Activated T-cell treated with anti-CD3 and anti-CD28 coated beads for 4 hours (primary cell): Measurements from ENCODE around the gene HOXC12.

Experiments
- DNase-seq: peaks from one replicate; pipeline ENCODE4 v3.0.0-alpha.2; 2020

Gene HOXC12

DNA sequence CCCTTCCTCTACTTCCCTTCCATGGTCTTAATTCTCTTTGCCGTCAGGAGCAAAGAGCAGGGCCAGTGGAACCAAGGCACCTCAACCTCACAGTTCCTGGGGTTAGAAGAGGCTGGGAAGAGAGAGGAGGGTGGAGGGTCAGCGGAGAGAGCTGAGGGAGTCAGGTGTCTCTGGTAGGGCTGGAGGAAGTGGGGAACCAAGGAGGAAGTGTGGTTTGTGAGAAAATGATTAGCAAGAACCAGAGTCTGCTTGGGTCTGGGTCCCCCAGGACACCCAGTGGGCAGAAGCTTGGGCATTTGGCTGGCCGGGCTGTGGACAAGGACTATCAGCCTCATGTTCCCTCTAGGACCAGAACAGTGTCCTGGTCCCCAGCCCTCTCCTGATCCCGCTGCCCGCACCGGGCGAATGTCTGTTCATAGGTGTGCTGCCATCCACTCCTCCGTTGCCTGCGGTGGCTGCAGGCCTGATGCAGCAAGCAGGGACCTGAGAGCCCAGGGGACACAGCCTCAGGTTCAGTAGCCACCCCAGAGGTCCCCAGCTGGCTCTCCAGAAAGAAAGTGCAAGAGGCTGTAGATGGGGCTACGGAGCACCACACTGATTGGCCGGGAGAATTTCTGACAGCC, 2.3 kb downstream of the HOXC12 start:
- no peak for DNase-seq

DNA sequence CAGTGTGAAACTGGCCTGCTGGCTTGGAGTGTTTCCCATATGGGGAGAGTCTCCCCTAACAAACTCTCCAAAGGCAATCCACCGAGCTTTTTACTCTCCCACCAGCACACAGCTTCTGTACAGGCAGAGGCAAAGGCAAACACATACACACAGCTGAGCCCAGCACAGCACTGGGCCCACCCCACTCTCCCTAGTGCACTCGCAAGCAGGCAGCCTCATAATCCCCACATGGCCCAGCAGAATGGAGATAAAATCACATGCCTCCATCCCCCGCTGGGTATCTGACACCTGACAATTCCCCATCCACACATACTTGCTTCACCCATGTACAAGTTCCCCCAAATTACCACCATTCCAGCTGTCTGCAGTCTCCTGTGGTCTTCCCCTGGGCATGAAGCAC, 3.4 kb downstream of the HOXC12 start:
- DNase-seq = no peak

DNA sequence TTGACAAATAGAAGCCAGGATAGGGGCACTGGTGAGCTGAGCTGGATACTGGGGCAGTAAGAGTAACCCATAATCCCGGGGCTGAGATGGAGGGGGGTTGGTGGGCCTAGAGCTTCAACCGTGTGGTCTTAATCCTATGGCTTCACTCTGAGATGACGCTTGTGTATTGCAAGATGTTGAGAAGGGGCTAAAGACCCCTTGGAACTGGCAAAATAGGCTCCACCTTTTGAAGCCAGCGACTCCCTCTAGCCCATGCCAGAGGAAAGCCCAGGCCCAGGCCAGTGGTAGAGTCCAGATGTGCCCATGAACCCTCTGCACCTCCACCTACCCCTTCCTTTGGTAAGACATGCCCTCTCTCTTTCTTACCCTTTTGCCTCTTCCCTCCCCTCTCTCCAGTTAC, 4.6 kb downstream of the HOXC12 start:
- no peak for DNase-seq

DNA sequence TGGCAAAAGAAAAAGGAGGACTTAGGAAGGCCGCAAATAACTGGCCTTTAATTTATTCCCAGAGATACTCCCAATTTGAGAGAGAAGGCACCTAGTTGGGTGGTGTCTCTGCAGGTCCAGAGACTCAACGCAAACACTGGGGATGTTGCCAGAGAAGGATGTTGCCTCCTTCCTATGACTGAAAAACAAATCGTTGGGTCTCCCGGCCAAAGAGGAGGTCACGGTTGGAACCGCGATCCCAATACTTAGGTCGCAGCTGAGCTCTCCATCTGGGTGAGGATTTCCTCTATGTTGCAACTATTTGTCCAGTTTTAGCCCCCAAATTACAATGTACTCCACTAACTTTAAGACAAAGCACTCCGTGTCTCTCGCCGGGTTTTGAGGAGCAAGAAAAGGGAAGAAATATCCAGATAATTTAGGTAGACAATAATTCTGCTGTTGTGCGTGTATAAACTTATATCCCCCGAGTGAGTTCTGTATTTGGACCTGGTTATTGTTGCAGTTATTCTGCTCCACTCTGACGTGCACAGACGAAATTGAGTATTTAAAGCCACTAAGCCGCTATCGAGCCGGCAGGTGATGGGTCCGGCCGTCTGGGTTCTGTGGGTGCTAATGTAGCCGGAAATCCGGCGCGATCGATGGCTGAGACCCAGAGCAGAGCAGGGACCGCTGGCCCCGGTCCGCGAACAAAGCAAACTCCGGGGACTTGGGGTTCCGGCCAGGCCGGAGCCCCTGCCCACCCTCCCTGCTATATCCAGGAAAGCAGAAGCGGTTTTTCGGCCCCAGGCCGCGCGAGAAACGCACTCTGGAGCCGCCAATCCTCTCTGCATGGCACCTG, 5.7 kb downstream of the HOXC12 start:
- DNase-seq = no peak

DNA sequence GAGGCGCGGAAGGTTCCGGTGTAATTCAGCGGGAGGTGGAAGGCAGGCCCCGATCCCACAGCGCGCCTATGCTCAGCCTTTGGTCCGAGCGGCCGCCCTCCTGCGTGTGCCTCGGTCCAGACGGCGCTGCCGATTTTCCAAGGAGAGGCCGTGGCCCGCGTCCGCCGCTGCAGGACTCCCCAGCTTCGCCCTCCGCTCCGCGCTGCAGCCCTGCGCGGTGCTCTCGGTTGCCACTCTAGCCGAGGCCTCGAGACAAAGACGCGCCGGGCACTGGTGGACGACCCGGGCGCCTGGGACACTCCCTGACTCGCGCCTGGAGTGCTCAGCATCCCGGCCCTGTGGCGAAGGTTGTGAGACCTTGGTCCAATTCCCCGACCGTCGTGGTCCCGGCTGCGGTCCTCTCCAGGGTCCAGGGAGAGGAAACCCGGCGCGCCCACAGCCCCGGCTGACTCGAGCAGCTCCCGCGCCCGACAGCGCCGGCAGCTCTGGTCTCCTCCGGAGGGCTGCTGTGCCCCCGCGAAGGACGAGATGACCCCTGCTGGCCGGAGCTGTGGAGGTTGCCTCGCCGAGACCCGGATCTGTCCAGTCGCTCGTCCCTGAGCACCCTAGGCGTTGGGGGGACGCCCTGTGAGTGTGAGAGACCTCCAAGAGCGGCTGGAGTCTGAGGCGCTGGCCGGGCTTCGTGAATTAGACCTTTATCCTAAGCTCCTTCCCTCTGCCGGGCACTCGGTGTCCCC, 6.5 kb downstream of the HOXC12 start:
- DNase-seq = no peak

DNA sequence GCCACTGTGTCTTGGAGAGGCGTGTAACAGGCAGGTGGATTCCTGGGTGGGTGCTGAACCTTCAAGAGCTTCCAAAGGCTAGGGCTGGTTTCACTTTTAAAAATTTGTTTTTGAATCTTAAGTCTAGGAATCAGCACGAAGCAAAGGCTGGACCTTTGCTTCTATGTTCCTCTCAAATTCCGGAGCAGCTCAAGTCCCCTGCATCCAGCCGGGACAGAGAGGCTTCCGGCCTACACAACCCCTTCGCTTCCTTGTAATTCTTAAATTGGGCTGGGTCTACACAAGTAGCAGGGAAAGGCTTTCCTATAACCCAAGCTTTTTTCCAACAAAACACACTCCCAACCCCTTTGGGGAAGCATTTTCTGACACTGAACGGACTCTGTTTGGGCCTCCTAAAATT, 8.3 kb downstream of the HOXC12 start:
- no peak for DNase-seq

DNA sequence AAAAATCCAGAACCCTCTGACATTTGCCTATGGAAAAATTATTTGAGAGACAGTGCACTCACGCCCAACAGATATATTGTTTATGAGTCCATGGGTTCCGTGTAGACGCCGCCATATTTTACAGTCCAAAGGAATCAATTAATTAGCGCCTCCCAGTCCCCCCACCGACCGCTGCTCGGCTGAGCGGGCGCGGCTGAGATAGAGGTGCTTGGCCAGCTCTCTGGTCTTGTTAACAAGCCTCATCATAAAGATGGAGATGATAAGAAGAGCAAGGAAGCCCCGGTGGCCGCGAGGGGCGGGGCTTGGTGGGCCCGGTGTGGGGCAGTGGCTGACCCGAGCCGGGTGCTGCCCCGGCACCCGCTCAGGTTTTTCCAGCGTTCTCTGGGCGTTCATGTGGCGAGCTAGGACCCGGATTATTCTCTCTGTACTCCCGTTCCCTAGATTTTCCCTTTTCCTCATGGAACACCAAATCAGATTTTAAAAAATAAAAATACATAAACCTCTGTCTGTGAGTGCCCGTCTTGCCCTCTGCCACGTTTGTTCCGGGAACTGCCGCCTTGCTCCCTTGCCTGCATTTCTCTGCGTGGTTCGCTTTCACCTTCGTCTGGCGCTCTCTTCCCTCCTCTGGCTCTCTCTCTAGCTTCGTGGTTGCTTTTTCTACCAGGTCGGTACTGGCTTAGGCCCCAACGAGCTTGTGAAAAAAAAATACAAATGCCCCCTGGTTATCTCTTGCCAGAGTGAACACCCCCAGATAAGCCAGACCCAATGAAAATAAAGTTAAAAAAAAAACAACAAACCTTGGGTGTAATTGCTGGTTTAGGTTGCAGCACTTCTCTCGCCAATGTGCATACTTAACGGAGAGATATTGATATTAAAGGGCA, 9.0 kb downstream of the HOXC12 start:
- no peak for DNase-seq

DNA sequence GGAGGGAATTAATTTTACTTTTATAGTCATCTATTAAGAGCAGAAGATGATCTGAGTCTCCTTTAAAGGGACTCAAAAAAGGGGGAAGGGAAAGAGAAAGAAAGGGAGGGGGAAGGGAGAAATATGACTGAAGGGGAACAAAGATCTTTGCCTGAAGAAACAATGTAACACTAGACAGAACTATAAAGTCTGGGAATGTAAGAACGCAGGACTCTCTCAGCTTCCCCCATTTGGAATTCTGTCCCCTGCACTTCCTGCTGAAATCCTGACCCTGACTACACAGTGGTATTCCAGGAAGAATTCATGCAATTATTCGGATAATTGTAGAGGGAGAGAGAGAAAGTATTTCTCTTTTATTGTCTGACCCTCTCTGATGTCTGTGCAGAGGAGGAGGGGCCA, 9.6 kb downstream of the HOXC12 start:
- DNase-seq = no peak

DNA sequence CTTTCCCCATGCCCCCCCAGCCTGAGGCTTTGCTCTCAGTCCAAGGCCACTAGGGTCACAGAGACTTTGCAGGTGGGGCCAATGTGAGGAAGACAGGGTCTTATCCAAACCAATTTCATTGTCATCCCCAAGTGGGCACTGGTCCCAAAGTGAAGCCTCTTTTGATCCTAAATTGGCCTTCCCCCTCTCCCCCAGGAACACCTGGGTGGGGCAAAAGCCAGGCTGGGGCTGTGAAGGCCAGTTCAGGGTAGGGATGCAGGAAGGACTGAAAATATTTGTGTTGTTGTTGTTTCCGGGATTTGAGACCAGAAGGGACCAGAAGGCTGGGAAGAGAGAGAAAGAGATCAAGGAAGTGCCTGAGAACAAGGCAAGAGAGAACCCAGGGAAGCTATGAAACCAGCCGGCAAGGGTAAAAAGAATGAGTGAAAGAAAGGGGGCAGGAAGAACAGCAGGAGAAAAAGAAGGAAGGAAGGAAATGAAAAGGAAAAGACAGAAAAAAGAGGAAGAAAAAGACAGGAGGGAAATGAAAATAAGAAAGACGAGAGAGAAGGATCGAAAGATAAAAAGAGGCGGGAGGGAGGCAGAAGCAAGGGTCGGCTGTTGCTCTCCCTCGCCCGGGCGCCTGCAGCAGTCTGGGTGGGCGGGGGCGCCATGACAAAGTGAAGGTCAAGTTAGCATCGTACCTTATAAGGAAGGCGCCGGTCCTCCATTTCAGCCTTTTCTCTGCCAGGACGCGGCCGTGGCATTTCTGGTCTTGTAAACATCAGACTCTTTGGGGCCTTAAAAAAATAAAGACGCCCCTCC, 10.8 kb downstream of the HOXC12 start:
- DNase-seq = no peak

DNA sequence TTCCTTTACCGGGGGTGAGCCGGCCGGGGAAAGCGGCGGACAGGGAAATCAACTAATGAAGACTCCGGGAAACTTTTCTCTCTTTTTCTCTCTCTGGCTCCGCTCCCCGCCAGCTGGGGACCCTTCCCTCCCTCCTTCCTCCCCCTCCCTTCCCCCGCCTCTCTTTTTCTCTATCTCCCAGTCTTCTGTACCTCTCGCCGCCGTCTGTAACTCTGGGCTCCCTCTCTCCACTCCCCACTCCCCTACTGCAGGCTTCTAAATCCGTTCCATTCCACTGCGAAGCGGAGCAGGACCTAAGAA, 11.3 kb downstream of the HOXC12 start:
- DNase-seq = no peak

DNA sequence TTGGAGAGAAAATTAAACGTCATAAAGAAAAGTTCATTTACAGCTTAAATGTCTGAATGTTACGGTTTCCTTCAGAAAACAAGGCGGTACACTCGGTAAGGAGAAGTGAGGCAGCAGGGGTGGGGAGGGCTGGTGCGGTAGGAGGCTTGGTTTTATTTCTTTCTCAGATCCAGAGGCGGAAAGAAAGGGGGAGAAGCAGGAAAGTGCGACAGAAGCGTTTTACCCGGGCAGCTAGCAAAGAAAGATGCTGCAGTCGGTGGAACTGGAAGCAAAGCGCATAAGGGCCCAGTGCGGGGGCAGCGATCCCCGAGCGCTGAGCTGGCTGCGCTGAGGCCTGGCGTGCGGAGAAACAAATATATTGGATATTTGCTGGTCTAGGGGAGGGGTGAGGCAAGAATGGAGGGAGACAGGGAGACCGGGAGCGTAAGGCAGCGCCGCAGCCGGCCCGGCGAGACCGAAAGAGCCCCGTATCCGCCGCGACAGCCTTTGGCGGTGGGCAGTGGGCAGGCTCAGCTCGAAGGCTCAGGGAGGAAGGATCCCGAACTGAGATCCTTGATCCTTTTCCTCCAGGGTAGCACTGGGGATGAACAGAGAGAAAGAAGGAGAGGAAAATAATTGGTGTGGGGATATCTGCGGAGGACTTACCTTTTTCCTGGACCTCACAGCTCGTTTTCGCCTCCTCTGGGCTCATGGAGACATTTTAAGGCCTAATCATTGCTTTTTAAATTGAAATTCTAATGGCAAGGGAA, 11.9 kb downstream of the HOXC12 start:
- DNase-seq = no peak

DNA sequence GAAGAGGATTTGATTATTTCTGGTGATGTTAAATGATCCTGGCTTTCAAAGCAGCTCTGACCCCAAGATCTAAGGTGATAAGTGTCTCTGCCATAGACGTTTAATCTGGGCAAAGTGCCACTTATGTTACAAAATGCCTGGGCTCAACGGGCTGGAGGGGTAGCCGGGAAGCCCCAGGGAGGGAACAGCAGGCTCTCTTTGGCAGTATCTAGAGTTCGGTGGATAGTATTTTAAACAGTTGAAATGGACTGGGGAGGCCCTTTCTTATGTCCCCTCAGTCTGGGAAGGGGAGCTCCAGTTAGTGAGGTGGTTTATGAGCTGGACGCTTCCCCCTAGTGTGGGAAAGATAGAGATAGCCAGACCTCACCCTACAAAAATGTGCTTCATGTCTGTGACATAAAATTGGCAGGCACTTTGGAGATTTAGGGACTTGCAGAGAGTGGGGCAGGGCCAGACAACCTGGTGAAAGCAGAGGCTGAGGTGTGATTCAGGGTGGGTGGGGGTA, 12.8 kb downstream of the HOXC12 start:
- no peak for DNase-seq

DNA sequence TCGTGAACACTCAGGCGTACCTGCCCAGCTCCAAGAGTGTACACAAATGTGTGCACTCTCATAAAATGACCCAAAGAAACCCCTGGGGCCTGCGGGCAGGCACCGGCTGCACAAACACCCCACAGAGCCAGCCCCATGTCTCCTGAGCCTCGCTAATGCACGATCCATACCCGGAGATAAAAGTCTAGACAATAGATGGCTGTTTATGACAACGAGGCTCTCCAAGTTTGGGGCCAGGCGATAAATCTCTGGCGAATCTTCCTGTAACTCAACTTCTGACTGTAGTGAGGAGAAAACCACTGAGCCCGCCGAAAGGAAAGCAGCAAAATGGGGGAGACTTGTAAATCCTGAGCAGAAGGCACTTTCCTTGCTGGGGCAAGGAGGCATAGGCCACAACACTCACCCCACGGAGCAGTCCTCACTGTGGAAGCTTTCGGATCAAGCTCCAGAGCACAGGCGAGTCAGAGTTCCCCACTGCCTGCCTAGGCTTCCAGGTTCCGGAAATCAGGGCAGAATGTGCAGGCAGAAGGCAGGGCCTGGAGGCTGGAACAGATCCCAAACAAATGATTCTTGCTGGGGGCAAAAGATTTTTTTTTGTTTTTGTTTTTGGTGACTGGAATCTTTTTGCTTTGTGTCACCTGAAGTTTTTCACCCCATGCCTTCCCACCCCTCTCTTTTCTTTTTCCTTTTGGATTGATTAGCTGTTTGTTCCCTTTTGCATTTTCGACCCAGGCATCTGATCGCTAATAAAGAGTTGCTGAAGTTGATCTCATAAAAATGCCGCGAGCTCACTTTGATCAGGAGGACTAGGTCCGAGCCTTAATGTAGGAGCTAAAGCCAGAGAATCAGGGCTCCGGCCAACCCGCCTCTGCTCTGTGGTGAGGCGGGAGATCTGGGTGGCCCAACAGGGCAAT, 13.8 kb downstream of the HOXC12 start:
- DNase-seq = no peak

DNA sequence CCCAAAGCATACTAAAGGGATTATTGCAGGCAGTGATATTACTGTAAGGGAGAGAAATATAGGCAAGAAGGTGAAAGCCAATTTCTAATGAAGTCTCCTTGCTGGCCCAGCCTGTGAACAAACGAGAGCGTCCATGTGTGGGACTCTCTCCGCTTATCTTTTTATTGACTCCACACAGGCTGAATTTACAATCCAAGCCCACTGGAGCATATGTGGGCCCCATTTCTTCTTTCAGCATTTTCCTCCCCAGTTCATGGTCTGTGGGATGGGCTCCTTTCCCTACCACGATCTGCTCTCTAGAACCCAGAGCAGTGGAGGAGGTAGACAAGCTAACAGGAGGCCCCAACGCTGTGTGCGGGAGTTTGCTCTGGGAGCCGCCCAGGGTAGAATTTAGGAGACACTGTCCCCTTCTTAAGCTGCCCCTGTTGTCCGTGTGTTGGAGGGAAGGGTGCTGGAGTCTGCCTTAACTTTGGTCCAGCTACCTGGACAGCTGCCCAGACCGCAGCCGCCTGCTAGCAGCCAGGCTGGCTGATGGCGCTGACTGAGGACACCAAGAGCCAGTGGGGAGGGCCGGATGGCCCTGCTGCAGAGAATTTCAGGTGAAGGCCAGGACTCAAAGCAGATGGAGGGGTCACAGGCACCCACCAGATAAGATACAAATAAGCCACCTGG, 15.0 kb downstream of the HOXC12 start:
- DNase-seq = no peak

DNA sequence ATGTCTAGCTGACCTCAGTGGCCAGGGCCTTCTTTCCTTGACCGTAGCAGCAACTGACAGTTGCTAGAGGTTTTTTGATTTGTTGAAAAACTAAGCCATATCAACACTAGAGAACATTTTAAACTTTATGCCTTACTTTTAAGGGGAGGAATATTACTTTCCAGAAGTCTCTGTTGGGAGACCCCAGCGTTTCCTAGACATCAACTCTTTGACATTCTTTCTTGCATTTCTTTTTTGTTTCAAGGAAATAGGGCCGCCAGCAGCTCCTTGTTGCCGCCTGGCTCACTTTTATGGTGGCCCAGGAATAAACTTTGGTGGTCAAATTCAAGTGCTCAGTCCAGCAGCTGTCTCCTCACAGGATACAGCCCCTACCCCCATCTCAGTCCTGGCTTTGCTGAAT, 15.7 kb downstream of the HOXC12 start:
- no peak for DNase-seq

DNA sequence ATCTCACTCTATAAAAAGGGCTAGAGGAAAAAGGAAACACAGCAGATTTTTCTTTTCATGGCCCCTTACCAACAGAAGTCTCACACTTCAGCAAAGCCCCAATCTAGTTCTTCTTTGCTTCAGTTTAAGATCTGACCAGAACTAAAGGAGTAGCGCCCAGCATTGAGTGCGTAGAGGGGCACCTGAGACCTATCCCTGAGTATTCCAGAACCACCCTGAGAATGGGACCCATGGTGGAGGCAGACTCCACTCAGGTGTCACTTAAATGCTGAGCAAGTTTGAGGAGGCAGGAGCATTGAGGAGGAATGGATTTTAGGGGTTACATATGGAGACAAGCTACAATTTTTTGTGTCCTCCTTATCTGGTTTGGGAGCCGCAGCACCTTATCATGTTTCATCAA, 16.4 kb downstream of the HOXC12 start:
- DNase-seq = no peak

DNA sequence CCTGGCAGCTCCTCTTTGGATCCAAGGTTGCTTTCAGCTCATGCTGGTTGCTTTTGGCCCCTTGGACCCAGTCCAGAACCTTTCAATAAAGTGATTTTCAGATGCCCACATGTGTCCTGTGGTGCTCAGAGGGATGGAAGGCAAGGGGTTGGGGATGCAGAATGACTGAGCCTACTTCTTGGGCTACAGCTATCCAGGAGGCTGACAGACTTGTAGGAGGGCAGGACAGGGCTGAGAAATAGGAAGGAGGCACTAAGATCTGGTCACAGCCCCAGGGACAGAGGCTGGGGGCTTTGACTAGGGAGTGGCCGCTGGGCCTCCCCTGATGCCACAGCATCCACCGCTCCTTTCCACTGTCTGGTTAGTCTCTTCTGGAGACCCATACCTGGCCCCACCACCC, 17.0 kb downstream of the HOXC12 start:
- DNase-seq = no peak

DNA sequence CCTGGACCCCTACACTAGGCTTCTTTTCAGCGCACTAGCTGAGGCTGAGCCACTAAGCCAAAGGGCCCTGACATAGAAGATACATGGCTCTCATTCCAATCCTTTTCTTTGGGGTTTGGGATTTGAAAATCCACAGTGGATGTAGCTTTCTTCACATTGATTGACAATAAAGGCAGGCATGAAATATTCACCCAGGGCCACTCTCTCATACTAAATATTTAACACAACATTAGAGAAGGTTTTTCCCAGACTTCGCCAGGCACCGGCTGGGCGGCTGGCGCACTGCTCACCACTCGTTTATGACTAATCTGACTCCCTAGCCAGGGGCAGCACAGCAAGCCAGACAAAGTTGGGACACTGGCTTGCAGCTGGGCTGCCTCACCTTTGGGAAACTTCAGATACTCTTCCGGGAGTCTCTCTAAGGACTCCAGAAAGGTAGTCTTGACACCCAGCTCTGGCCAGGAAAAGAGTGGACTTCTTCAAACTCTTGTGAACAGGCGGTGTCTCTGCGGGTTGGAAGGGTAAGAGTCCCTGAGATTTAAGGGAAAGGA, 17.5 kb downstream of the HOXC12 start:
- no peak for DNase-seq

DNA sequence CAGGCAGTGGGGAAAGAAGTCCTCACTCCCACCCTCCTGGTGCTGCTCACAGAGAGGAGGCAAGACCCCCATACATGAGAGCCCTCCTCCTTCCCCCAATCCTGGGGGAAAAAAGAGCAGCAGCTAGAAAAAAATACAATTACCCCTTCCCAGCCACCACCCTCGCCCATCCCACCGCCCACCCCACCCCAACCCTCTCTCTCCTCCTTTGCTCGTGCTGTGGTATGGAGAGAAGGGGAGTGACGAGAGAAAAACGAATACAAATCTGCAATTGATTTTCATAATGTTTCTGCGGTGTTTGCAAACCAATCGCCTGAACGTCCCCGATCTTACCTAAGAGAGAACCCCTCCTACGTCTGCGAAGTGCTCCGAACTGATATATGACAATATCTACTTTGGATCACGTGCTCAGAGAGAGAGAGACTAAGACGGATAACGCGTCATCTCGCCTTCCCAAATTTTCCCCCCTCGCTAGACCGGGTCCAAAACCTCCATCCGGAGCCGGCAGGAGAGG, 18.1 kb downstream of the HOXC12 start, which contains the start of gene HOXC11:
TSS of gene HOXC11 (plus strand) at position 405 of the 514 bp plus-strand sequence. CDS start 116 bp downstream, outside the sequence.
- DNase-seq = no peak
